GM23248 (cell line): ENCODE data around the gene ARHGEF4. TPM values are rescaled to one million over a fixed set of nuclear protein-coding genes. Genes with fewer than 3 reads are reported as not detected.
A peak's percentile ranks its signal among the peaks of the same experiment; 100 is the strongest.

ENCODE experiments used
- DNase-seq: peaks from one replicate; pipeline ENCODE4 v3.0.0-alpha.2; 2015
- H2AFZ ChIP-seq: fragments of 200-600 bp; sonication (generic); 2 replicates; pipeline ENCODE4 v1.6.1; 2016; ENCODE audit warnings: antibody characterized with exemption
- H3F3A ChIP-seq: fragments of 200-600 bp; sonication (generic); 2 replicates; pipeline ENCODE4 v1.6.1; 2016; ENCODE audit warnings: mild to moderate bottlenecking, antibody characterized with exemption, mixed run types; ENCODE audit not compliant: insufficient read depth
- H3K27ac ChIP-seq: fragments of 200-600 bp; sonication (generic); 2 replicates; pipeline ENCODE4 v1.5.1; 2016; ENCODE audit warnings: mild to moderate bottlenecking
- H3K27me3 ChIP-seq: fragments of 200-600 bp; sonication (generic); replicated peaks from 2 replicates; pipeline ENCODE4 v1.6.1; 2016; ENCODE audit warnings: mild to moderate bottlenecking; ENCODE audit not compliant: insufficient read depth
- H3K36me3 ChIP-seq: fragments of 200-600 bp; sonication (generic); 2 replicates; pipeline ENCODE4 v1.6.1; 2016; ENCODE audit warnings: low read depth, mild to moderate bottlenecking
- H3K4me1 ChIP-seq: fragments of 200-600 bp; sonication (generic); 2 replicates; pipeline ENCODE4 v1.6.1; 2016; ENCODE audit warnings: mild to moderate bottlenecking; ENCODE audit not compliant: insufficient read depth
- H3K4me2 ChIP-seq: fragments of 200-600 bp; sonication (generic); one replicate; pipeline ENCODE4 v1.6.1; 2016; ENCODE audit warnings: mild to moderate bottlenecking; ENCODE audit not compliant: unreplicated experiment
- H3K4me3 ChIP-seq: fragments of 200-600 bp; sonication (generic); 2 replicates; pipeline ENCODE4 v1.5.1; 2016; ENCODE audit warnings: mild to moderate bottlenecking
- H3K79me2 ChIP-seq: fragments of 200-600 bp; sonication (generic); 2 replicates; pipeline ENCODE4 v1.6.1; 2016; ENCODE audit warnings: mild to moderate bottlenecking; ENCODE audit not compliant: insufficient read depth
- H3K9ac ChIP-seq: fragments of 200-600 bp; sonication (generic); 2 replicates; pipeline ENCODE4 v1.6.1; 2016; ENCODE audit warnings: mild to moderate bottlenecking
- H3K9me2 ChIP-seq: fragments of 200-600 bp; sonication (generic); 2 replicates; pipeline ENCODE4 v1.6.1; 2016; ENCODE audit warnings: mixed run types, mild to moderate bottlenecking, moderate library complexity; ENCODE audit not compliant: insufficient read depth
- H3K9me3 ChIP-seq: fragments of 200-600 bp; sonication (generic); one replicate; pipeline ENCODE4 v1.6.1; 2017; ENCODE audit warnings: low read depth
- H4K20me1 ChIP-seq: fragments of 200-600 bp; sonication (generic); 2 replicates; pipeline ENCODE4 v1.6.0; 2016; ENCODE audit not compliant: insufficient read depth
- EZH2 ChIP-seq: fragments of 200-600 bp; sonication (generic); IDR thresholded peaks from 2 replicates; pipeline ENCODE4 v1.6.1; 2018; ENCODE audit warnings: antibody characterized with exemption, mild to moderate bottlenecking; ENCODE audit not compliant: insufficient read depth, poor library complexity, severe bottlenecking
- EZH2phosphoT487 ChIP-seq: fragments of 200-600 bp; sonication (generic); IDR thresholded peaks from 2 replicates; pipeline ENCODE4 v1.6.1; 2018; ENCODE audit warnings: antibody characterized with exemption, moderate library complexity, mild to moderate bottlenecking, low read depth; ENCODE audit not compliant: insufficient read depth
- WGBS, 2 experiments: methylation state at CpG; one replicate each; pipeline ENCODE4 v1.1.6; 2015 to 2017; ENCODE audit warnings: low lambda C conversion rate in 2 of 2, low coverage in 1 of 2; ENCODE audit errors: missing lambda C conversion rate in 2 of 2; 5-methylcytosine and 5-hydroxymethylcytosine counted together
- in situ Hi-C: fragments of 300-500 bp; cut with MboI; formaldehyde crosslinking; loops from 2 replicates; pipeline ENCODE4 v1.15.0; 2020
- polyA plus RNA-seq: library from polyadenylated mRNA; unstranded; fragments of >200 nt; fragmentation: Nextera tagmentation; extraction: Ambion mirVana; gene quantifications from 2 replicates; pipeline ENCODE4 v1.2.1, GENCODE V29; 2016
- total RNA-seq: library from RNA; depleted of rRNA; stranded (reverse); fragments of >200 nt; shearing (Covaris generic); gene quantifications from 2 replicates; pipeline ENCODE4 v1.2.3, GENCODE V29; 2014

The ARHGEF4 gene
- total and polyA plus RNA-seq, 2 experiments from 2014 or later: 7.4 to 26.0 TPM

DNA sequence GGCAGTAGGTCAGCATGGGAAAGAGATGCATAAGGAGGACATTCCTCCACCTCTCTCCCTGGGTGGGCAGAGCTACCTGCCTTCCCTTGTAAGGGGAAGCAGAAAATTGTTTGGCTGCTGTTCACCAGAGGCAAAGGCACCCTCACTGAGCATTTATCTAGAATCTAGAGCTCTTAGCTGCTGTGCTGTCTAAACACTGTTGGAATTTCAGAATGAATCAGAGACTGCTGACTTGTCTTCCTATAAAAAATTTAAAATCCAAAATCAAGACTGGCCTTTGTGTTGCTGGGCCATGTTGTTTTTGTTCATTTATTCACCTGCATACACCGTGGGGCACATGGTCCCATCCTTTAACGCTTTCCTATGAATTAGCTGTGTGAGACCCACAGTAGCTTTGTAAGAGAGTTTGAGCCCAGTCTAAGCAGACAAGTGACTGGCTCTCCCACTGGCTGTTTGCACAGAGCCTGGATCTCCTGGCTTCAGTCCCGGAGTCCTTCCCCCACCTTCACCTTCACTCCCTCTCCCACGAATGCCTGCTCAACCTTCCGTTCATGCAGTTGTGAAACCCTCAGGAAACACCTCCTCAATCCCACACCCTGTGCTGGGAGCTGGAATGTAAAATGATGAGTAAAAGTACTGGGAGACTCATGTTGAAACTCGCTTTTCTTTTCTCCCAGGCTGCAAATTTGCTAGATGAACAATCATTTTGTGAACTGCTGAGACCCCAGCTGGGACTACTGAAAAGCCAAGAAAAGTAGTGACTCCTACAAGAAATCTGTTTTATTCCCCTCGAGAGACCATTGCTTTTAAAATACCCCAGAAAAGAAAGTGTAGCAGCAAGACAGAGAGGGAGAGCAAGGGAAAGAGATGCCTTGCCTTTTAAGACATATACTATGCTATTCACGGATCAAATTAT is 180.4 kb downstream of the ARHGEF4 start:
- H3K79me2 ChIP-seq: no peaks in the 10 kb centered on the region
- DNase-seq: peak; percentile 81
- H3K36me3 ChIP-seq: no peaks in the 10 kb centered on the region
- TF ChIP-seq EZH2 (no peak), EZH2phosphoT487 (no peak)
- H3K4me2 ChIP-seq: peak overlapping the region; percentile 71
- H3K9ac ChIP-seq: peak overlapping the region; percentile 71
- peak overlapping the region; percentile 50 for H3K4me3 ChIP-seq
- H3K27me3 ChIP-seq: no peaks in the 10 kb centered on the region
- no peaks in the 10 kb centered on the region for H4K20me1 ChIP-seq
- peaks cover 15% of the 10 kb centered on the region for H3K4me1 ChIP-seq
- H3K9me3 ChIP-seq: no peaks in the 10 kb centered on the region
- in situ Hi-C loops: no loop called here
- 13 to 16% methylated on average over 8 of the region's 8 CpGs for WGBS, 2 experiments
- peak overlapping the region; percentile 89 for H3K27ac ChIP-seq
- H2AFZ ChIP-seq: peak overlapping the region; percentile 52
- H3F3A ChIP-seq: peaks cover 27% of the 10 kb centered on the region
- H3K9me2 ChIP-seq: no peaks in the 10 kb centered on the region

DNA sequence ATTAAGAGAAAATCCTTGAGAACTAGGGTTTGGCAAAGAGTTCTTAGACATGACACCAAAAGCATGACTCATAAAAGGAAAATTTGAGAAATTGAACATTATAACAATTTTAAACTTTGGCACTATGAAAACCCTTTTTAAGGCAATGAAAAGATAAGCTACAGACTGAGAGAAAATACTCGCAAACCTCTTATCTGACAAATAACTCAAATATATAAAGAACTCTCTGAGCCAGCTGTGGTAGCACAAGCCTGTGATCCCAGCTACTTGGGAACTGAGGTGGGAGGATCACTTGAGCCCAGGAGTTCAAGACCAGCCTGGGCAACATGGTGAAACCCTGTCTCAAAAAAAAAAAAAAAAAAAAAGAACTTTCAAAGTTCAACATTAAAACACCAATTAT is 186.0 kb downstream of the ARHGEF4 start:
- no peak overlapping the region for H3K4me2 ChIP-seq
- no peaks in the 10 kb centered on the region for H3K79me2 ChIP-seq
- H3K27me3 ChIP-seq: no peaks in the 10 kb centered on the region
- H3K9me2 ChIP-seq: no peaks in the 10 kb centered on the region
- no peak overlapping the region for H2AFZ ChIP-seq
- peaks cover 14% of the 10 kb centered on the region for H3F3A ChIP-seq
- TF ChIP-seq EZH2phosphoT487 (no peak), EZH2 (no peak)
- no peaks in the 10 kb centered on the region for H3K9me3 ChIP-seq
- H3K36me3 ChIP-seq: no peaks in the 10 kb centered on the region
- peak; percentile 56 for DNase-seq
- 0 to 3% methylated on average over 1 of the region's 1 CpG for WGBS, 2 experiments
- H3K27ac ChIP-seq: no peak overlapping the region
- in situ Hi-C loops: no loop called here
- H3K4me1 ChIP-seq: peaks cover 9% of the 10 kb centered on the region; the same call in 1 of the 2 replicates
- H3K4me3 ChIP-seq: no peak overlapping the region
- H3K9ac ChIP-seq: no peak overlapping the region
- H4K20me1 ChIP-seq: no peaks in the 10 kb centered on the region

DNA sequence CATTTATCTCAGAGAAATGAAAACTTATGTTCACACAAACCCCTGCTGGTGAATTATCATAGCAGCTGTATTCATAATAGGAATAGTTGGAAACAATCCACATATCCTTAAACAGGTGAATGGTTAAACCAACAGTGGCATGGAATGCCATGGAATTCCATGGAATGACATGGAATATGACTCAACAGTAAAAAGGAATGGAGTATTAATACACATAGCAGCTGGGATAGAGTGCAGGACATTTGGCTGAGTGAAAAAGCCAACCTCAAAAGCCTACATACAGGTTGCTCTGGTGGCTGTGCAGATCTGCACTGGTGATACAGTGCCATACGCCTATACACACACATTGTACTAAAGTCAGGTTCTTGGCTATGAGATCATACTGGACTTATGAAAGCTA is 187.0 kb downstream of the ARHGEF4 start:
- Histone ChIP-seq H3K36me3 (no peaks in the 10 kb centered on the region), H2AFZ (no peak overlapping the region), H3K9ac (no peak overlapping the region), H3K4me3 (no peak overlapping the region), H3F3A (peaks cover 4% of the 10 kb centered on the region; the same call in 1 of the 2 replicates), H3K79me2 (no peaks in the 10 kb centered on the region), H3K4me2 (no peak overlapping the region), H3K27me3 (no peaks in the 10 kb centered on the region), H3K9me2 (no peaks in the 10 kb centered on the region), H3K27ac (no peak overlapping the region), H3K9me3 (no peaks in the 10 kb centered on the region), H4K20me1 (no peaks in the 10 kb centered on the region), H3K4me1 (peaks cover 7% of the 10 kb centered on the region; the same call in 1 of the 2 replicates)
- 63 to 73% methylated on average over 1 of the region's 1 CpG for WGBS, 2 experiments
- DNase-seq: no peak
- no peak for TF ChIP-seq EZH2
- TF ChIP-seq EZH2phosphoT487: no peak
- in situ Hi-C loops: no loop called here

DNA sequence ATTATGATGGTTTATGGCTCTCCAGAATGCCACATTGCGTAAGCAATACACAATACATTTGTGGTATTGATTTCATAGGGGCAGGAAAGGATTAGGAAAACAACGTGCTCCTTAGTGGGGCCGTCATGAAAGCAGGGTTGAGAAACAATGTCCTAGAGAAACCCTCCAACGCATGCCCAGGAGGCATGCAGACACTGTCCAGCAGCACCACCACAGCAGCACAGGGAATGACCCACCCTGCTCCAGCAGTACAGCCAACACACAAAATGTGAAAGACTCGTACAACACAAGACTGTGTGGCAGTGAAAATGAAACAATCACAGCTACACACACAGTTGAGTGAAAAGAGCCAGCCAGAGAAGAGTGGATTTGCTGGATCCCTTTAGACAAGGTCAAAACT is 190.2 kb downstream of the ARHGEF4 start:
- no peak for DNase-seq

More for the DNA sequence above, 190.2 kb downstream of the ARHGEF4 start:
- Histone ChIP-seq H3K36me3 (no peaks in the 10 kb centered on the region), H3F3A (peaks cover 3% of the 10 kb centered on the region; the same call in 1 of the 2 replicates), H3K9me2 (no peaks in the 10 kb centered on the region), H3K4me1 (peaks cover 7% of the 10 kb centered on the region; the same call in 1 of the 2 replicates), H3K27me3 (no peaks in the 10 kb centered on the region), H3K9me3 (no peaks in the 10 kb centered on the region), H3K27ac (no peak overlapping the region), H3K9ac (no peak overlapping the region), H3K4me2 (no peak overlapping the region), H2AFZ (no peak overlapping the region), H4K20me1 (no peaks in the 10 kb centered on the region), H3K4me3 (no peak overlapping the region), H3K79me2 (no peaks in the 10 kb centered on the region)
- 38 to 41% methylated on average over 5 of the region's 5 CpGs for WGBS, 2 experiments
- in situ Hi-C loops: no loop called here
- TF ChIP-seq EZH2 (no peak), EZH2phosphoT487 (no peak)
